K562 (cell line): ENCODE results near the gene LAMA2. TPM values are rescaled to one million over a fixed set of nuclear protein-coding genes. Genes with fewer than 3 reads are reported as not detected.

Source experiments
- ATAC-seq: fragments of 200-7000 bp; cut with Tn5 transposase; 3 replicates; pipeline ENCODE4 v1.9.1; 2020; ENCODE audit warnings: moderate library complexity
- BruUV-seq: library from RNA; stranded (reverse); fragments of 400-500 nt; replicated peaks from 2 replicates; lab custom pipeline; 2021; lab: Mats Ljungman, UMichigan
- CTCF ChIA-PET: fragments of 300-600 bp; formaldehyde crosslinking; extraction: SDS; loops from one replicate; lab custom pipeline; 2021; ENCODE audit warnings: low intra/inter-chr PET ratio; lab: Yijun Ruan, JAX
- POLR2A ChIA-PET: fragments of 300-600, 350-650 bp; sonication (Branson Sonifier 250); formaldehyde crosslinking; extraction: SDS; loops from one replicate; lab custom pipeline; 2021; ENCODE audit warnings: antibody characterized with exemption, inconsistent platforms; lab: Yijun Ruan, JAX
- DNase-seq, 4 experiments: peaks; one replicate each; pipeline versions ENCODE4 v3.0.0 to v3.0.0-alpha.2; 2011 to 2018; ENCODE audit warnings: low spot score in 3 of 4, mixed read lengths in 3 of 4; ENCODE audit errors: extremely low read depth in 1 of 4
- FAIRE-seq: peaks from 2 replicates; lab custom pipeline; 2011; peaks lifted over from hg19 to GRCh38; lab: Jason Lieb, UNC
- H2AFZ ChIP-seq: 2 replicates; pipeline ENCODE4 v1.6.0; 2011; ENCODE audit warnings: low read depth, low read length, control low read depth, inconsistent platforms
- H3K27ac ChIP-seq: fragments of 200-600 bp; 3 replicates; pipeline ENCODE4 v1.8.0; 2011; ENCODE audit warnings: low read depth, mild to moderate bottlenecking, control low read depth, inconsistent platforms, low read length, moderate library complexity, mixed read lengths; ENCODE audit errors: extremely low read depth
- H3K27me3 ChIP-seq, 2 experiments: fragments of 300-600 bp in 1 of 2; 2 replicates in 1 of 2; 3 replicates in 1 of 2; pipeline versions ENCODE4 v1.6.0 to v1.8.0; 2011; ENCODE audit warnings: inconsistent platforms in 2 of 2, low read length in 2 of 2, mild to moderate bottlenecking in 1 of 2, mixed read lengths in 1 of 2, moderate library complexity in 1 of 2; ENCODE audit not compliant: control insufficient read depth in 2 of 2, insufficient read depth in 2 of 2
- H3K36me3 ChIP-seq: fragments of 300-600 bp; 3 replicates; pipeline ENCODE4 v1.8.0; 2011; ENCODE audit warnings: mild to moderate bottlenecking, low read length, inconsistent platforms; ENCODE audit not compliant: control insufficient read depth, insufficient read depth
- H3K4me1 ChIP-seq, 2 experiments: fragments of 200-600 bp in 1 of 2; replicated peaks in 1 of 2; 2 replicates in 1 of 2; 3 replicates in 1 of 2; pipeline versions ENCODE4 v1.5.1 to v1.8.0; 2011; ENCODE audit warnings: inconsistent platforms in 2 of 2, low read length in 2 of 2, mild to moderate bottlenecking in 1 of 2, mixed read lengths in 1 of 2, moderate library complexity in 1 of 2; ENCODE audit not compliant: control insufficient read depth in 2 of 2, insufficient read depth in 2 of 2
- H3K4me2 ChIP-seq: 2 replicates; pipeline ENCODE4 v1.6.1; 2011; ENCODE audit warnings: low read length, control low read depth, inconsistent platforms, mixed read lengths; ENCODE audit not compliant: insufficient read depth
- H3K4me3 ChIP-seq: fragments of 200-600 bp; sonication (generic), shearing (Covaris generic); 2 replicates; pipeline ENCODE4 v1.5.1; 2016; ENCODE audit warnings: control low read depth, inconsistent platforms
- H3K79me2 ChIP-seq: fragments of 200-600 bp; 3 replicates; pipeline ENCODE4 v1.8.0; 2011; ENCODE audit warnings: low read length, inconsistent platforms; ENCODE audit not compliant: control insufficient read depth, insufficient read depth
- H3K9ac ChIP-seq, 2 experiments: 2 replicates each; pipeline versions ENCODE4 v1.6.0 to v1.6.1; 2011; ENCODE audit warnings: low read depth in 2 of 2, low read length in 2 of 2, control low read depth in 1 of 2, inconsistent platforms in 1 of 2, mild to moderate bottlenecking in 1 of 2, mixed read lengths in 1 of 2; ENCODE audit not compliant: insufficient read depth in 1 of 2
- H3K9me1 ChIP-seq: one replicate; pipeline ENCODE4 v1.6.0; 2011; ENCODE audit warnings: inconsistent platforms, mild to moderate bottlenecking, low read length, moderate library complexity; ENCODE audit not compliant: control insufficient read depth, insufficient read depth
- H3K9me3 ChIP-seq: replicated peaks from 2 replicates; pipeline ENCODE4 v1.5.1; 2011; ENCODE audit warnings: low read depth, low read length, inconsistent platforms; ENCODE audit not compliant: control insufficient read depth, insufficient read depth
- H4K20me1 ChIP-seq: replicated peaks from 2 replicates; pipeline ENCODE4 v1.6.1; 2011; ENCODE audit warnings: low read length, inconsistent platforms, mixed read lengths; ENCODE audit not compliant: control insufficient read depth, insufficient read depth
- BCL6 ChIP-seq: fragments of 250-450 bp; sonication (Bioruptor Pico); IDR thresholded peaks from 2 replicates; pipeline ENCODE4 v1.4.0; 2020
- BCOR ChIP-seq: fragments of 450-650 bp; IDR thresholded peaks from 2 replicates; pipeline ENCODE4 v1.6.1; 2016
- ETV6 ChIP-seq, 3 experiments: fragments of 150-350 bp in 1 of 3; sonication (generic) in 1 of 3; formaldehyde crosslinking in 1 of 3; IDR thresholded peaks; 2 replicates each; pipeline versions ENCODE4 v1.6.1 to v1.8.0; 2014 to 2022; ENCODE audit warnings: borderline replicate concordance in 2 of 3, low read depth in 2 of 3, antibody characterized with exemption in 1 of 3, low read length in 1 of 3, mild to moderate bottlenecking in 1 of 3, missing genetic modification reagents in 1 of 3
- HMGN3 ChIP-seq: IDR thresholded peaks from 2 replicates; pipeline ENCODE4 v1.6.1; 2011; ENCODE audit warnings: borderline replicate concordance, low read depth, mild to moderate bottlenecking, mixed read lengths, low read length; ENCODE audit not compliant: insufficient read length; ENCODE audit errors: extremely low read depth
- HNRNPLL ChIP-seq: fragments of 200-400 bp; formaldehyde crosslinking; IDR thresholded peaks from 2 replicates; pipeline ENCODE4 v1.6.1; 2017; ENCODE audit warnings: low read length, low read depth, mild to moderate bottlenecking; ENCODE audit not compliant: poor library complexity, severe bottlenecking
- MTA2 ChIP-seq: fragments of 450-650 bp; IDR thresholded peaks from 2 replicates; pipeline ENCODE4 v1.6.1; 2016; ENCODE audit warnings: low read depth
- MTA3 ChIP-seq: fragments of 450-650 bp; formaldehyde crosslinking; IDR thresholded peaks from 2 replicates; pipeline ENCODE4 v1.6.1; 2017; ENCODE audit warnings: mild to moderate bottlenecking, borderline replicate concordance
- NFRKB ChIP-seq: fragments of 450-650 bp; IDR thresholded peaks from 2 replicates; pipeline ENCODE4 v1.6.1; 2016; ENCODE audit warnings: low read depth
- NONO ChIP-seq, 2 experiments: fragments of 200-400 bp in 1 of 2; fragments of 450-650 bp in 1 of 2; formaldehyde crosslinking in 1 of 2; IDR thresholded peaks; 2 replicates each; pipeline ENCODE4 v1.6.1; 2017; ENCODE audit warnings: low read depth in 2 of 2, mild to moderate bottlenecking in 2 of 2, moderate library complexity in 2 of 2, low read length in 1 of 2
- NR2F6 ChIP-seq: fragments of 450-650 bp; formaldehyde crosslinking; IDR thresholded peaks from 2 replicates; pipeline ENCODE4 v1.4.0; 2020; ENCODE audit warnings: mild to moderate bottlenecking
- RBFOX2 ChIP-seq: fragments of 200-400 bp; formaldehyde crosslinking; IDR thresholded peaks from 2 replicates; pipeline ENCODE4 v1.6.1; 2017; ENCODE audit warnings: low read depth, mild to moderate bottlenecking, low read length, moderate library complexity
- RBM14 ChIP-seq: fragments of 200-400 bp; formaldehyde crosslinking; IDR thresholded peaks from 2 replicates; pipeline ENCODE4 v1.6.1; 2018; ENCODE audit warnings: low read depth, mild to moderate bottlenecking, low read length, moderate library complexity, borderline replicate concordance; ENCODE audit not compliant: insufficient read depth
- RUNX1 ChIP-seq: sonication (generic); IDR thresholded peaks from 2 replicates; pipeline ENCODE4 v1.6.1; 2016; ENCODE audit warnings: antibody characterized with exemption, low read depth
- SOX6 ChIP-seq: fragments of 450-650 bp; IDR thresholded peaks from 2 replicates; pipeline ENCODE4 v1.6.1; 2014; ENCODE audit warnings: mild to moderate bottlenecking
- TCF7L2 ChIP-seq: fragments of 150-350 bp; IDR thresholded peaks from 2 replicates; pipeline ENCODE4 v1.6.1; 2016; ENCODE audit warnings: low read depth, mild to moderate bottlenecking, low read length, moderate library complexity
- U2AF2 ChIP-seq: fragments of 200-400 bp; formaldehyde crosslinking; optimal IDR thresholded peaks from 2 replicates; pipeline ENCODE3; 2017; ENCODE audit warnings: low read depth, mild to moderate bottlenecking, low read length
- ZNF146 ChIP-seq: IDR thresholded peaks from one replicate; pipeline ENCODE4 v1.6.1; 2018; ENCODE audit warnings: missing compliant biosample characterization; ENCODE audit not compliant: unreplicated experiment
- ZNF24 ChIP-seq: fragments of 450-650 bp; IDR thresholded peaks from 2 replicates; pipeline ENCODE4 v1.6.1; 2016
- ZNF696 ChIP-seq: fragments of 250-450 bp; sonication (Bioruptor Pico); conservative IDR thresholded peaks from 2 replicates; pipeline ENCODE4 v1.4.0; 2020; ENCODE audit warnings: mild to moderate bottlenecking, moderate library complexity
- WGBS: fragments of 100-300 bp; shearing (Covaris generic); methylation state at CpG from one replicate; pipeline ENCODE4 v1.1.6; 2016; ENCODE audit warnings: low coverage, mixed read lengths; ENCODE audit not compliant: insufficient coverage; ENCODE audit errors: missing lambda C conversion rate; 5-methylcytosine and 5-hydroxymethylcytosine counted together
- in situ Hi-C: fragments of 300-500 bp; cut with MboI; formaldehyde crosslinking; loops from 4 replicates; pipeline ENCODE4 v1.15.0; 2018; ENCODE audit warnings: inconsistent platforms, mixed read lengths
- intact Hi-C: fragments of 100-400 bp; cut with micrococcal nuclease; formaldehyde crosslinking; loops from 2 replicates; pipeline ENCODE4 v1.14.2; 2022
- polyA plus RNA-seq, 8 experiments: library from polyadenylated mRNA; depleted of rRNA in 4 of 8; stranded (reverse) in 5 of 8; unstranded in 3 of 8; fragments of >200 nt; fragmentation: Nextera tagmentation in 2 of 8; fragmentation: Illumina TruSeq in 1 of 8; extraction: Ambion mirVana in 2 of 8; extraction: Trizol in 1 of 8; gene quantifications; 2 replicates each; pipeline versions ENCODE4 v1.2.1 to v1.2.3, GENCODE V29; 2011 to 2014; ENCODE audit warnings: inconsistent platforms in 1 of 8, missing spikeins in 1 of 8
- total RNA-seq, 7 experiments: library from RNA; depleted of rRNA in 6 of 7; stranded (reverse); fragments of >200 nt in 6 of 7; fragmentation: Illumina TruSeq in 2 of 7; extraction: Trizol in 2 of 7; gene quantifications; 2 replicates each; pipeline versions ENCODE4 v1.2.1 to v1.2.3, GENCODE V29; 2011 to 2021; ENCODE audit warnings: low replicate concordance in 1 of 7
- TF ChIP-seq, protein P1 (sequence below): sonication (generic); formaldehyde crosslinking; IDR thresholded peaks from 2 replicates; pipeline ENCODE4 v1.8.0; 2022; ENCODE audit warnings: mild to moderate bottlenecking, missing genetic modification reagents
- TF ChIP-seq, protein P2 (sequence below): fragments of 250-450 bp; sonication (Bioruptor Pico); IDR thresholded peaks from 2 replicates; pipeline ENCODE4 v1.4.0; 2020; ENCODE audit warnings: mild to moderate bottlenecking, moderate library complexity, borderline replicate concordance

LAMA2 gene
- total and polyA plus RNA-seq, 9 of the 15 experiments (the other 6 are each of a cell fraction or from before 2014, with no cell fraction given) = 0.04 to 1.5 (median 0.36) TPM

DNA sequence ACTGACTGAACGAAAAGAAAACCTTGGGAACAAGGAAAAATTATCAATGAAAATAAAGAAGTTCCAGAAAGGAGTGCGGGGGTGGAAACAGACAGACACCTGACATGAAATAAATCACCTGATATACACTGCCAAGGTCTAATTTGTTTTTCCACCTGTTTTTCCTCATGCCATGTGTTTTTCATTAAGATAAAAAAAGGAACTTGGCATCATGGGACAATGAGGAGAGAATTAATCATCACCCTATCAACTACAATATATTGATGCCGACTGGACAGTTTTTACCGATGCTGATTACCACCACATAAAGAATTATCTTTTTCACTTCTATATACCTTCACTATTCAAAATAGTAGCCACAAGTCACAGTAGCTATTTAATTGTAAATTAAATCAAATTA, 593.9 kb downstream of the LAMA2 start (continued):
- TF ChIP-seq, protein P1, sequence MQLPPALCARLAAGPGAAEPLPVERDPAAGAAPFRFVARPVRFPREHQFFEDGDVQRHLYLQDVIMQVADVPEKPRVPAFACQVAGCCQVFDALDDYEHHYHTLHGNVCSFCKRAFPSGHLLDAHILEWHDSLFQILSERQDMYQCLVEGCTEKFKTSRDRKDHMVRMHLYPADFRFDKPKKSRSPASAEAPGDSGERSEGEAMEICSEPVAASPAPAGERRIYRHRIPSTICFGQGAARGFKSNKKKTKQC (CRISPR knock-in tag) = no peak
- TF ChIP-seq U2AF2 = no peak
- TF ChIP-seq NFRKB = no peak
- no peak for TF ChIP-seq HNRNPLL
- no peak for TF ChIP-seq ETV6 (IDR thresholded peaks at IDR 0.05; ENCODE audit: borderline replicate concordance in 1 of 2, low read depth in 2 of 2, low read length in 1 of 2)
- TF ChIP-seq ETV6 (CRISPR knock-in tag; IDR thresholded peaks at IDR 0.05; ENCODE audit: borderline replicate concordance) = no peak
- no peak for TF ChIP-seq RBFOX2
- no peak for TF ChIP-seq TCF7L2
- no peak for TF ChIP-seq ZNF24
- no peak for TF ChIP-seq RUNX1

DNA sequence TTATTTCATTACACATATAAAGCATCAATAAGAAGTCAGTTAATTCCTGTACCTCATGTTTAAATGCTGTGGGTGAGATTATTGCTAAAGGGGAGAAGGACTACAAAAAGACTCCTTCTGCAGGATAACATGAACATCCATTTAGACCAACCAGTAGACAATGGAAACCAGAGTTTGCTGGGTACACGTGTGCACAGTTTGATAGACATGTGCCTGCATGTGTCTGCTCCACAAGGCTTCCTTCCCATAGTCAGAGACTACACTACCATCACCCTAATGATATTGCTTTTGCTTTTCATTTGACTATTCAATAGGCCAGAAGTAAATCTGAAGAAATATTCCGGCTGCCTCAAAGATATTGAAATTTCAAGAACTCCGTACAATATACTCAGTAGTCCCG, 595.4 kb downstream of the LAMA2 start:
- TF ChIP-seq MTA3 (no peak), ZNF696 (no peak), BCL6 (no peak), ZNF146 (CRISPR knock-in tag) (no peak), HMGN3 (no peak), RBM14 (no peak), NONO (IDR thresholded peaks at IDR 0.05; ENCODE audit: low read depth in 2 of 2, low read length in 1 of 2) (no peak), MTA2 (no peak), NR2F6 (CRISPR knock-in tag) (no peak), BCOR (no peak), SOX6 (no peak)
- TF ChIP-seq, protein P2, sequence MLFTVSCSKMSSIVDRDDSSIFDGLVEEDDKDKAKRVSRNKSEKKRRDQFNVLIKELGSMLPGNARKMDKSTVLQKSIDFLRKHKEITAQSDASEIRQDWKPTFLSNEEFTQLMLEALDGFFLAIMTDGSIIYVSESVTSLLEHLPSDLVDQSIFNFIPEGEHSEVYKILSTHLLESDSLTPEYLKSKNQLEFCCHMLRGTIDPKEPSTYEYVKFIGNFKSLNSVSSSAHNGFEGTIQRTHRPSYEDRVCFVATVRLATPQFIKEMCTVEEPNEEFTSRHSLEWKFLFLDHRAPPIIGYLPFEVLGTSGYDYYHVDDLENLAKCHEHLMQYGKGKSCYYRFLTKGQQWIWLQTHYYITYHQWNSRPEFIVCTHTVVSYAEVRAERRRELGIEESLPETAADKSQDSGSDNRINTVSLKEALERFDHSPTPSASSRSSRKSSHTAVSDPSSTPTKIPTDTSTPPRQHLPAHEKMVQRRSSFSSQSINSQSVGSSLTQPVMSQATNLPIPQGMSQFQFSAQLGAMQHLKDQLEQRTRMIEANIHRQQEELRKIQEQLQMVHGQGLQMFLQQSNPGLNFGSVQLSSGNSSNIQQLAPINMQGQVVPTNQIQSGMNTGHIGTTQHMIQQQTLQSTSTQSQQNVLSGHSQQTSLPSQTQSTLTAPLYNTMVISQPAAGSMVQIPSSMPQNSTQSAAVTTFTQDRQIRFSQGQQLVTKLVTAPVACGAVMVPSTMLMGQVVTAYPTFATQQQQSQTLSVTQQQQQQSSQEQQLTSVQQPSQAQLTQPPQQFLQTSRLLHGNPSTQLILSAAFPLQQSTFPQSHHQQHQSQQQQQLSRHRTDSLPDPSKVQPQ (CRISPR knock-in tag) = no peak
- Histone ChIP-seq H3K4me3 (no peak overlapping the region), H3K27ac (no peak overlapping the region), H3K4me2 (no peak overlapping the region), H3K79me2 (no peaks in the 10 kb centered on the region), H3K9me3 (no peaks in the 10 kb centered on the region), H2AFZ (no peak overlapping the region), H4K20me1 (no peaks in the 10 kb centered on the region), H3K4me1 (no peaks in the 10 kb centered on the region; a peak in 1 of 5 replicates), H3K9ac (no peak overlapping the region), H3K9me1 (no peaks in the 10 kb centered on the region), H3K36me3 (no peaks in the 10 kb centered on the region), H3K27me3 (peaks cover 0 to 5% of the 10 kb centered on the region in 2 experiments; a peak in 3 of 5 replicates)
- in situ Hi-C loops (no loop called here), intact Hi-C loops (no loop called here)
- no peak for DNase-seq
- WGBS = 0% methylated on average over 4 of the region's 4 CpGs
- POLR2A ChIA-PET = no interaction called here
- CTCF ChIA-PET = no interaction called here
- no TSS peak for BruUV-seq
- ATAC-seq = no peak
- FAIRE-seq = no peak
